SH-SY5Y (cell line): ENCODE data around the gene ASIC3.

Source experiments
- GATA2 ChIP-seq: IDR thresholded peaks from 2 replicates; pipeline ENCODE4 v1.6.1; 2011; ENCODE audit warnings: mild to moderate bottlenecking, low read depth, low read length
- GATA3 ChIP-seq: IDR thresholded peaks from 2 replicates; pipeline ENCODE4 v1.6.1; 2011; ENCODE audit warnings: low read depth, mild to moderate bottlenecking, low read length, moderate library complexity

DNA sequence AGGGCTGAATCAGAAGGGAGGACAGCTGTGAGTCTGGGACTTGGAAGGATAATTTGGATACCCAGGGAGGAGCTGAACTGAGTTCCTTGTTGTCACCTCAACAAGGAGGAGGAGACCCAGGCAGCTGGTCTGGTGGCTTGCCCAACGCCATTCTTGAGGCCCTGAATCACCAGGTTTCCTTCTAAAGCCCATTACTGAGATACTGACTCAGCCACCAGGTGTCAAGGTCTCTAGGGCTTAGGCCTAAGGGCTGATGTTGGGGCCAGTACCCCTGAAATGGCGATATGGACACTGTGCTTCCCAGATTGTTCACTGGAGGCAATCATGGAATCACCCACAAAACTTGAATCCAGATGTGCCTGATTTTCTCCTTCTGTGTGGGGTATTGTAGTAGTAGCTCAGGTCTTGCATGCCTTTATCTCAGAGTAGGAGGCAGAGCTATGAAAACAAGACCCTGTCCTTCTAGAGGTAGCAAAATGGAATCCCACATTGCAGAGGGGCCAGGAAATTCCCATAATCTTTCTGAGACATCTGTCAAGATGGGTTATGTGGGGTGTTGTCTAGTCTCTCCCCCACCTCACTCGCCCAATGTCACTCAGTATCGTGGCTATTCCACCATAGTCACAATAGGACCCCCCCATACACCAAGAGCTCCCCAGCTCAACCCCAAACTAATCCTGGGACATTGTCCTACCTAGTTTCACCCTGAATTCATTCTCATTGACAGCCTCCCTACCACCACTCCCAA lies 22.2 kb upstream of the ASIC3 start:
- no peak for TF ChIP-seq GATA2
- TF ChIP-seq GATA3 = no peak
